Body of pancreas (tissue), 4 donors: ENCODE data around the gene PRKCB. TPM values are rescaled to one million over a fixed set of nuclear protein-coding genes. Genes with fewer than 3 reads are reported as not detected.
"Not testable (repeated sequence)": the region's sequence is repeated elsewhere in the genome, so short reads cannot be mapped to it uniquely, and the experiment has no call there.

Experiments
- ATAC-seq: fragments of 150-250 bp; one replicate; pipeline ENCODE4 v1.9.1; 2016
- DNase-seq, 4 donors: peaks; one replicate each; pipeline ENCODE4 v3.0.0-alpha.2; 2019
- H3K27ac ChIP-seq, 4 donors: fragments of 200-600 bp; sonication (generic); 1 replicate in 3 of 4; 2 replicates in 1 of 4; pipeline versions ENCODE4 v1.5.1 to v1.6.1; 2016 to 2019; ENCODE audit warnings: mild to moderate bottlenecking in 1 of 4, mixed read lengths in 1 of 4, moderate library complexity in 1 of 4
- H3K27me3 ChIP-seq, 2 donors: fragments of 200-600 bp; sonication (generic); one replicate each; pipeline ENCODE4 v1.6.0; 2016; ENCODE audit warnings: mild to moderate bottlenecking in 1 of 2
- H3K36me3 ChIP-seq, 2 donors: fragments of 200-600 bp; sonication (generic); replicated peaks in 1 of 2; 2 replicates each; pipeline ENCODE4 v1.5.1; 2016; ENCODE audit warnings: low read depth in 2 of 2; ENCODE audit not compliant: insufficient read depth in 1 of 2
- H3K4me1 ChIP-seq: fragments of 200-600 bp; sonication (generic); one replicate; pipeline ENCODE4 v1.6.0; 2016
- H3K4me3 ChIP-seq, 2 donors: fragments of 200-600 bp; sonication (generic); 1 replicate in 1 of 2; 2 replicates in 1 of 2; pipeline ENCODE4 v1.5.1; 2016 to 2019
- H3K9me3 ChIP-seq, 3 donors: fragments of 200-600 bp; sonication (generic); 1 replicate in 2 of 3; 2 replicates in 1 of 3; pipeline ENCODE4 v1.5.1; 2016
- CTCF ChIP-seq, 7 experiments: fragments of 450-650 bp in 4 of 7; fragments of 200-600 bp in 3 of 7; sonication (generic) in 3 of 7; IDR thresholded peaks; one replicate each; pipeline ENCODE4 v1.5.1; 2016 to 2019; ENCODE audit warnings: antibody characterized with exemption in 7 of 7
- POLR2A ChIP-seq, 3 donors: fragments of 450-650 bp; IDR thresholded peaks; one replicate each; pipeline ENCODE4 v1.6.1; 2016; ENCODE audit warnings: antibody characterized with exemption in 3 of 3, mild to moderate bottlenecking in 2 of 3
- WGBS, 2 donors: methylation state at CpG; one replicate each; pipeline ENCODE4 v1.1.5; 2017; 5-methylcytosine and 5-hydroxymethylcytosine counted together
- intact Hi-C: fragments of 100-400 bp; cut with DNase I; formaldehyde crosslinking; loops from one replicate; pipeline ENCODE4 v1.15.1; 2023
- total RNA-seq, 2 donors: library from RNA; depleted of rRNA; stranded (reverse); fragments of >200 nt; gene quantifications; one replicate each; pipeline ENCODE4 v1.1.0, GENCODE V29; 2016

PRKCB gene
- total RNA-seq, 2 donors from 2014 or later = 0.33 to 10.6 TPM

DNA sequence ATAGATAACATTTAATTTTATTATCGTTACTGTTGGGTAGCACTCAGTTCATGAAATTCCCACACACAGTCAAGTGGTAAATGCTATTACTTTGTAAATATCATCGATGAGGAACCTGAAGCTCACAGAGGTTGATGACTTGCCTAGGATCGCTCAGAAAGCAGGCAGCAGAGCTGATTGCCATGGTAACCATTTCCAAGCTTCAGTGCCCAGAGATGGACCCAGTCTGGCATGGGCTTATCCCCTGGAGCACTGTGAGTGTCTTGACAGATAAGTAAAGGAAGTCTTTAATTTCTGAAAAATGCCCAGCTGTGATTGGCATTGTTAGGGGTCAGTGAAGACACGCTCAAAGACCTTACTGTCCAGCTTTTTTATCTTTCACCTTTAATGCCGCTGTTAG, 95.0 kb downstream of the PRKCB start:
- no peaks in the 10 kb centered on the region for H3K4me1 ChIP-seq
- H3K27ac ChIP-seq = no peak overlapping the region
- DNase-seq (no peak), ATAC-seq (no peak)
- 59 to 62% methylated on average over 5 of the region's 5 CpGs for WGBS, 2 donors
- no peaks in the 10 kb centered on the region for H3K9me3 ChIP-seq
- H3K27me3 ChIP-seq = no peaks in the 10 kb centered on the region
- TF ChIP-seq POLR2A (IDR thresholded peaks at IDR 0.05) (no peak), CTCF (IDR thresholded peaks at IDR 0.05) (no peak)
- intact Hi-C loops = no loop called here
- no peaks in the 10 kb centered on the region for H3K36me3 ChIP-seq
- H3K4me3 ChIP-seq = no peak overlapping the region

DNA sequence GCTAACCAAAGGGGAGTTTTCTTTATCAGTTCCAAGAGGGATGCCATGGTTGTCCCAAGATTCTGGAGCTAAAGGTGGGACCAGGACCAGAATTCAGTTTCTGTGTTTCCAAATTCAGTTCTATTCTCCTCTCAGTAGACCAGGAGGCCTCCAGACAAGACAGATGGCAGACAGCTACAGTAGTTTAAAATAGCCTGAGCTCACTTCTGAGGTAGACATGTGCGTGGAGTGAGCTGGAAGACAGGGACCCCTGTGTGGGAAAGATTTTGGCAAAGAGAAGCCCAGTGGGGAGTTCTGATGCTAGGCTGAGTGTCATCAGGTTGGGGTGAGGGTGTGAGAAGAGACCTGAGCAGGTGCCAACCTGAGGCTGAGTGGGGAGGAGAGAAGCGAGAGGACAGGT, 95.4 kb downstream of the PRKCB start:
- Histone ChIP-seq H3K4me3 (no peak overlapping the region), H3K27me3 (no peaks in the 10 kb centered on the region), H3K4me1 (no peaks in the 10 kb centered on the region), H3K9me3 (no peaks in the 10 kb centered on the region), H3K27ac (no peak overlapping the region), H3K36me3 (no peaks in the 10 kb centered on the region)
- intact Hi-C loops = no loop called here
- no peak for DNase-seq
- ATAC-seq = no peak
- WGBS, 2 donors = 60 to 66% methylated on average over 2 of the region's 2 CpGs
- TF ChIP-seq CTCF (IDR thresholded peaks at IDR 0.05) (no peak), POLR2A (IDR thresholded peaks at IDR 0.05) (no peak)

DNA sequence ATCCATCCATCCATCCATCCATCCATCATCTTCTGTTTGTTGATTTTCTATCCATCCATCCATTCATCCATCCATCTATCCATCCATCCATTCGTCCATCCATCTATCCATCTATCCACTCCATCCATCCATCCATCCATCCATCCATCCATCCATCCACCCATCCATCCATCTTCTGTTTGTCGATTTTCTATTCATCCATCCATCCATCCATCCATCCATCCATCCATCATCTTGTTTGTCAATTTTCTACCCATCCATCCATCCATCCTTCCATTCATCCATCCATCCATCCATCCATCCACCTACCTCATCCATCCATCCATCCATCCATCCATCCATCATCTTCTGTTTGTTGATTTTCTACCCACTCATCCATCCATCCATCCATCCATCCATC, 97.9 kb downstream of the PRKCB start:
- intact Hi-C loops = not testable (repeated sequence)

DNA sequence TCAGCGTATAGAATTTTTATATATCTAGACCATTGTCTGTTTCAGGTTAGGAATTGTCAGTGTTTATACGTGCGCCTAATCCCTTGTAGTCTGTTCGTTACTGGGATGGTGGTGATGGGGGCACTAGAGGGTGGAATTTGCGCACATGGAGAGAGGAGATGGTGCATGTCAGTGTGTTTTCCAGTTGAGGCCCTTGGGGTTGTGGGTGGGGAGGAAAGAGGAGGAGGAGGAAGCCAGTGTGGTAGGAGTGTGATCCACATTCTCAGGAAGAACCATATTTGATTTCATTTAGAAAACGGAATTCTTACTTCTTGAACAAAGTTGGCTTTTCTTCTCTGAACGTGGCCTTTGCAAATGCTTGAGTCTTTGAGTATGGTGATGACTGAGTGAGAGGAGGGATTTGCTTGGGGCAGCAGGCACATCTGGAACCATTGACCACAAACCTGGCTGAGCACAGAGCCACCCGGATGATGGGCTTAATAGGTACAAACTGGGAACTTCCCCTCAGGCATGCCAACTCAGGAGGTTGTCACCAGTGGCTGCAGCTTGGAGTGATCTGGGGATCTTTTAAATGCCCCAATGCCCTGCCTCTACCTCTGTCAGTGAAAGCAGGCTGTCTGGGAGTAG, 98.9 kb downstream of the PRKCB start:
- WGBS, 2 donors = 54 to 65% methylated on average over 8 of the region's 8 CpGs
- ATAC-seq (no peak), DNase-seq (no peak)
- H3K4me1 ChIP-seq = no peaks in the 10 kb centered on the region
- TF ChIP-seq CTCF (IDR thresholded peaks at IDR 0.05) (no peak), POLR2A (IDR thresholded peaks at IDR 0.05) (no peak)
- intact Hi-C loops = no loop called here
- no peaks in the 10 kb centered on the region for H3K9me3 ChIP-seq
- no peak overlapping the region for H3K4me3 ChIP-seq
- no peaks in the 10 kb centered on the region for H3K27me3 ChIP-seq
- H3K36me3 ChIP-seq = no peaks in the 10 kb centered on the region
- H3K27ac ChIP-seq = no peak overlapping the region

More for the DNA sequence above, 97.9 kb downstream of the PRKCB start:
- H3K4me1 ChIP-seq, H3K36me3 ChIP-seq, H3K27me3 ChIP-seq, H3K27ac ChIP-seq, ATAC-seq, DNase-seq, H3K4me3 ChIP-seq, H3K9me3 ChIP-seq: not testable (repeated sequence)
- WGBS, 2 donors = 32 to 53% methylated on average over 2 of the region's 2 CpGs

- ATAC-seq (no peak), DNase-seq (no peak)
- no peaks in the 10 kb centered on the region for H3K27me3 ChIP-seq
- no peaks in the 10 kb centered on the region for H3K4me1 ChIP-seq
- no peak for TF ChIP-seq CTCF (IDR thresholded peaks at IDR 0.05)
- TF ChIP-seq POLR2A (IDR thresholded peaks at IDR 0.05) = no peak
- no peak overlapping the region for H3K27ac ChIP-seq
- intact Hi-C loops = no loop called here
- H3K36me3 ChIP-seq = no peaks in the 10 kb centered on the region
- no peak overlapping the region for H3K4me3 ChIP-seq
- no peaks in the 10 kb centered on the region for H3K9me3 ChIP-seq
Observed at GRCh38 chr16:23940111-23940510, 104.3 kb downstream of the PRKCB start.
